Upper lobe of left lung (tissue), 6 donors: ENCODE results near the gene GARNL3. TPM values are rescaled to one million over a fixed set of nuclear protein-coding genes. Genes with fewer than 3 reads are reported as not detected.

ENCODE experiments used
- ATAC-seq, 2 donors: fragments of 200-7000 bp; cut with Tn5 transposase; one replicate each; pipeline ENCODE4 v1.9.1; 2022; ENCODE audit warnings: mild to moderate bottlenecking in 2 of 2, moderate library complexity in 2 of 2; ENCODE audit not compliant: low FRiP score in 2 of 2
- DNase-seq, 2 donors: peaks; one replicate each; pipeline ENCODE4 v3.0.0-alpha.2; 2019 to 2020
- H3K27ac ChIP-seq, 4 donors: fragments of 200-600 bp; sonication (generic); one replicate each; pipeline ENCODE4 v1.5.1; 2016 to 2019
- H3K27me3 ChIP-seq, 4 donors: fragments of 200-600 bp; sonication (generic); one replicate each; pipeline ENCODE4 v1.5.1; 2017 to 2019
- H3K36me3 ChIP-seq, 4 donors: fragments of 200-600 bp; sonication (generic); one replicate each; pipeline ENCODE4 v1.5.1; 2016 to 2019
- H3K4me1 ChIP-seq, 4 donors: fragments of 200-600 bp; sonication (generic); one replicate each; pipeline ENCODE4 v1.5.1; 2018 to 2019
- H3K4me3 ChIP-seq, 4 donors: fragments of 200-600 bp; sonication (generic); one replicate each; pipeline ENCODE4 v1.5.1; 2017 to 2019; ENCODE audit warnings: mild to moderate bottlenecking in 2 of 4, moderate library complexity in 1 of 4
- H3K9me3 ChIP-seq, 4 donors: fragments of 200-600 bp; sonication (generic); one replicate each; pipeline ENCODE4 v1.5.1; 2018 to 2019
- EP300 ChIP-seq, 4 donors: sonication (generic); formaldehyde crosslinking; IDR thresholded peaks; one replicate each; pipeline ENCODE4 v1.5.1; 2017; ENCODE audit warnings: antibody characterized with exemption in 4 of 4, control low read depth in 2 of 4
- POLR2A ChIP-seq, 4 donors: fragments of 450-650 bp; IDR thresholded peaks; one replicate each; pipeline ENCODE4 v1.5.1; 2016 to 2017; ENCODE audit warnings: antibody characterized with exemption in 4 of 4, mild to moderate bottlenecking in 2 of 4
- POLR2AphosphoS5 ChIP-seq, 2 donors: sonication (generic); formaldehyde crosslinking; IDR thresholded peaks; one replicate each; pipeline ENCODE4 v1.5.1; 2017; ENCODE audit warnings: antibody characterized with exemption in 2 of 2
- WGBS, 2 donors: methylation state at CpG; one replicate each; pipeline ENCODE4 v1.1.5; 2017 to 2018; 5-methylcytosine and 5-hydroxymethylcytosine counted together
- total RNA-seq, 6 donors: library from RNA; depleted of rRNA in 4 of 6; stranded (reverse); fragments of >200 nt in 4 of 6; gene quantifications; one replicate each; pipeline versions ENCODE4 v1.1.0 to v1.2.1, GENCODE V29; 2016 to 2021
- TF ChIP-seq, protein P1 (sequence below), 6 experiments: fragments of 450-650 bp in 4 of 6; fragments of 200-600 bp in 2 of 6; sonication (generic) in 2 of 6; IDR thresholded peaks; one replicate each; pipeline ENCODE4 v1.5.1; 2016 to 2019; ENCODE audit warnings: antibody characterized with exemption in 6 of 6
- donor health status: DM: no; HTN: no; CAD: no; lungs with moderate emphysema.
- donor health status: DM: no; HTN: yes; CAD: no; lungs with severe emphysema.

Gene GARNL3
- total RNA-seq, 6 donors from 2014 or later: 3.1 to 37.7 (median 7.0) TPM

DNA sequence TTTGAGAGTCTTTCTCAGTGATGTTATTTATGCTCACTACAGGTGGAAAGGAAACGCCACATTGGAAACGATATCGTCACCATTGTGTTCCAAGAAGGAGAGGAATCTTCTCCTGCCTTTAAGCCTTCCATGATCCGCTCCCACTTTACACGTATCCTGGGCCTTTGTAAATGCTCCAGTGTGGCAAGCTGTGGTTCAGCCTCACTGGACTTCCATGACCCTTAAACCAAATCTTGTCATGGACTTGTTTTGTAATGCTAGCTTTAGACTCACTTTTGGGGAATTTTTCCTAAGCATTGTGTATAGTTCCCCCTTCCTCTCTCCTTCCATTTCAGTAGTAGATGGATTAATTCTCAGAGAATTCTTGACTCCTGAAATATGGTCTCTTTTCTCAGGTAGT is 71.5 kb downstream of the GARNL3 start:
- H3K27ac ChIP-seq: peak overlapping the region; percentile 12 to 75 (median 46)
- no peaks in the 10 kb centered on the region for H3K27me3 ChIP-seq
- no peak for TF ChIP-seq POLR2A (IDR thresholded peaks at IDR 0.05)
- no peak for TF ChIP-seq POLR2AphosphoS5 (IDR thresholded peaks at IDR 0.05)
- 96 to 99% methylated on average over 5 of the region's 5 CpGs for WGBS, 2 donors
- DNase-seq (no peak), ATAC-seq (no peak)
- no peak overlapping the region for H3K4me3 ChIP-seq
- H3K4me1 ChIP-seq: peaks cover 29 to 46% (median 40%) of the 10 kb centered on the region in 4 donors
- H3K36me3 ChIP-seq: no peaks in the 10 kb centered on the region
- no peaks in the 10 kb centered on the region for H3K9me3 ChIP-seq

GRCh38 chr9:127336506-127337352 is 72.2 kb downstream of the GARNL3 start:
- DNase-seq: peak in 1 of 2 donors; percentile 42
- Histone ChIP-seq H3K36me3 (no peaks in the 10 kb centered on the region), H3K27me3 (no peaks in the 10 kb centered on the region), H3K9me3 (no peaks in the 10 kb centered on the region), H3K4me1 (peaks cover 29 to 51% (median 43%) of the 10 kb centered on the region in 4 donors), H3K4me3 (no peak overlapping the region), H3K27ac (peak overlapping the region; percentile 12 to 75 (median 66))
- TF ChIP-seq POLR2AphosphoS5 (IDR thresholded peaks at IDR 0.05) (peak in 1 of 2 donors; percentile 35), EP300 (IDR thresholded peaks at IDR 0.05) (peak in 1 of 4 donors; percentile 11), POLR2A (IDR thresholded peaks at IDR 0.05) (no peak)
- TF ChIP-seq, protein P1, sequence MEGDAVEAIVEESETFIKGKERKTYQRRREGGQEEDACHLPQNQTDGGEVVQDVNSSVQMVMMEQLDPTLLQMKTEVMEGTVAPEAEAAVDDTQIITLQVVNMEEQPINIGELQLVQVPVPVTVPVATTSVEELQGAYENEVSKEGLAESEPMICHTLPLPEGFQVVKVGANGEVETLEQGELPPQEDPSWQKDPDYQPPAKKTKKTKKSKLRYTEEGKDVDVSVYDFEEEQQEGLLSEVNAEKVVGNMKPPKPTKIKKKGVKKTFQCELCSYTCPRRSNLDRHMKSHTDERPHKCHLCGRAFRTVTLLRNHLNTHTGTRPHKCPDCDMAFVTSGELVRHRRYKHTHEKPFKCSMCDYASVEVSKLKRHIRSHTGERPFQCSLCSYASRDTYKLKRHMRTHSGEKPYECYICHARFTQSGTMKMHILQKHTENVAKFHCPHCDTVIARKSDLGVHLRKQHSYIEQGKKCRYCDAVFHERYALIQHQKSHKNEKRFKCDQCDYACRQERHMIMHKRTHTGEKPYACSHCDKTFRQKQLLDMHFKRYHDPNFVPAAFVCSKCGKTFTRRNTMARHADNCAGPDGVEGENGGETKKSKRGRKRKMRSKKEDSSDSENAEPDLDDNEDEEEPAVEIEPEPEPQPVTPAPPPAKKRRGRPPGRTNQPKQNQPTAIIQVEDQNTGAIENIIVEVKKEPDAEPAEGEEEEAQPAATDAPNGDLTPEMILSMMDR (IDR thresholded peaks at IDR 0.05): no peak
- WGBS, 2 donors: 42 to 43% methylated on average over 3 of the region's 3 CpGs
- peak in 1 of 2 donors; percentile 77 for ATAC-seq

DNA sequence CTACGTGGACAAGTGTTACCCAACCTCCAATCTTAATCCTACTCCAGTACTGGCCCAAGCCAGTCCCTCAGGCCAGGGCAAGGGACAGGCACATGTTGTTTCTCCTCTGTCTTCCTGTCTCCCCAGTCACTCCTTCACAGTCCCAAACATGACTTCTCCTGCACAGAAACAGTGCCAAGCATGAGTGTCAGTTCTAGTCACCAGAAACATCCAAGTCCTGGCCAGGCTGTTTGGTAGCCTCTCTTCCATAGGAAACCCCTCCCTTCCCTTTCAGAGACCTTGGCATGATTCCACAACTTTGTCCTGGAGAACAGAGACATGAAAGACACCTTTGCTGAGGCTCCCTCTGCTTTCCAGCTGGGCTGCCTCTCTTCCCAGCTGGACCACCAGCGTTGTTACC is 76.1 kb downstream of the GARNL3 start:
- ATAC-seq: no peak
- Histone ChIP-seq H3K27me3 (no peaks in the 10 kb centered on the region), H3K36me3 (no peaks in the 10 kb centered on the region), H3K27ac (peak overlapping the region in 3 of 4 donors; percentile 14 to 73 (median 52)), H3K4me1 (peaks cover 20 to 41% (median 34%) of the 10 kb centered on the region in 4 donors), H3K9me3 (no peaks in the 10 kb centered on the region), H3K4me3 (no peak overlapping the region)
- WGBS, 2 donors: 75% methylated on average over 2 of the region's 2 CpGs
- TF ChIP-seq EP300 (IDR thresholded peaks at IDR 0.05): no peak
- TF ChIP-seq POLR2A (IDR thresholded peaks at IDR 0.05): no peak
- TF ChIP-seq POLR2AphosphoS5 (IDR thresholded peaks at IDR 0.05): no peak
- TF ChIP-seq, protein P1 (IDR thresholded peaks at IDR 0.05): no peak
- DNase-seq: no peak

DNA sequence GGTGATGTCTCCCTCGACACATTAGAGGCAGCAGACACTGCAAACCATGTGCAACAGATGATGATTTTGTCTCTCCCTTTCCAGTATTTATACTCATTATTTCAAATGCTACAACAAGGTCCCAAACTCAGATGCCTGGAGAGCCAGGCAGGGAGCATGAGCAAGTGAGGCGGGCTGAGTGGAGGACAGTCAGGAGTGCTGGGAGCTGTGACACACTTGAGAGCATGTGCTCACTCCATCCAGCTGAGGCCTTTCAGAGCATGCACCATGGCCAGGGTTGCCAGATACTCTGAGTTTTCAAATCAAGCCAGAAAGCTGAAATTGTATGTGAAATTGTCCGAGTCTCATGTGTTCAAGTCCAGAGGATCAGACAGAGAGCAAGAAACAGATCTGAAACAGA is 76.6 kb downstream of the GARNL3 start:
- no peak overlapping the region for H3K4me3 ChIP-seq
- H3K9me3 ChIP-seq: no peaks in the 10 kb centered on the region
- ATAC-seq (no peak), DNase-seq (no peak)
- no peak for TF ChIP-seq POLR2A (IDR thresholded peaks at IDR 0.05)
- no peak for TF ChIP-seq EP300 (IDR thresholded peaks at IDR 0.05)
- TF ChIP-seq, protein P1 (IDR thresholded peaks at IDR 0.05): no peak
- no peak for TF ChIP-seq POLR2AphosphoS5 (IDR thresholded peaks at IDR 0.05)
- peak overlapping the region in 3 of 4 donors; percentile 14 to 73 (median 52) for H3K27ac ChIP-seq
- 78 to 87% methylated on average over 3 of the region's 3 CpGs for WGBS, 2 donors
- peaks cover 20 to 39% (median 30%) of the 10 kb centered on the region in 4 donors for H3K4me1 ChIP-seq
- no peaks in the 10 kb centered on the region for H3K36me3 ChIP-seq
- H3K27me3 ChIP-seq: no peaks in the 10 kb centered on the region

DNA sequence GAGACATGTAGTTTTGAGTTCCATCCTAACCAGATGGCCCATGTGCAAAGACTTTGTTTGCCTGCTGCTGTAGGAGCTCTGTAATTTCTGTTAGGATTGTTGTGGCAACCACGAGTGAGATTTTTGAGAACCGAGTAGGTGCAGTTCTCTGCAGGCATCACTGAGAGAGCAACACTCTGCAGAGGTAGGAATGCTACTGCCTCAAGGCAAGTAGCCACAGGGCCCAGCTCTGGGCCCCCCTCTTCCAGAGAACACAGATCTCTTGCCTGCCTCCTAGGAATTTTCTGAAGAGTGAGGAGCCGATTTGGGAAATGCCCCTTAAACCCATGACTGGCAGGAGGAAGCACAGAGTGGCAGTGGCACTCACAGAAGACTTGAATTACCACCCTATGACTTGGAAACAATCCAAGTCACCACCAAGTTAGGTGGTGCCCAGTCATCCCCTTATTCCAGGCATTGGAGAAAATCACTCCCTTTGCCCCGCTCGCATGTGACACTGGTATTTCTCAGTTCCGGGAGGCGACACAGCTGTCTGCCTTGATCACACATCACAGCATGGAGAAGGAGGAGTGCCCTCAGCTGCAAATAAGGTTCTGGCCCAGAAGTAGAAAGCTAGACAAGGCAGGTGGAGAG is 79.9 kb downstream of the GARNL3 start:
- H3K9me3 ChIP-seq: no peaks in the 10 kb centered on the region
- no peaks in the 10 kb centered on the region for H3K27me3 ChIP-seq

More for the DNA sequence above, 79.9 kb downstream of the GARNL3 start:
- Histone ChIP-seq H3K27ac (no peak overlapping the region), H3K36me3 (no peaks in the 10 kb centered on the region), H3K4me1 (peaks cover 12 to 20% (median 16%) of the 10 kb centered on the region in 4 donors), H3K4me3 (no peak overlapping the region)
- ATAC-seq: no peak
- WGBS, 2 donors: 70 to 81% methylated on average over 5 to 7 of the region's 7 CpGs
- TF ChIP-seq POLR2AphosphoS5 (IDR thresholded peaks at IDR 0.05) (no peak), POLR2A (IDR thresholded peaks at IDR 0.05) (no peak), EP300 (IDR thresholded peaks at IDR 0.05) (no peak)
- TF ChIP-seq, protein P1 (IDR thresholded peaks at IDR 0.05): no peak
- DNase-seq: no peak
